Measurements from ENCODE around the gene SLC38A4. TPM values are rescaled to one million over a fixed set of nuclear protein-coding genes. Genes with fewer than 3 reads are reported as not detected.

Gene SLC38A4
- total RNA-seq: 10 to 100 TPM in 2 of 5 donors, not detected in 3; 15.6 to 16.7 TPM
- polyA plus RNA-seq: 1 to 10 TPM in 1 of 3 donors, under 1 TPM in 1, not detected in 1; 0.12 to 1.2 TPM
- long read RNA-seq, donor 1: 0 reads
- long read RNA-seq, donor 2, partial matches to known transcripts: 0 of 1 reads
- long read RNA-seq, donor 2, other reads (novel, unspliced or antisense): 0 of 1 reads
- long read RNA-seq, donor 3: 0 reads
- long read RNA-seq, donor 4: 0 reads
- long read RNA-seq, donor 5, partial matches to known transcripts: 0 of 1 reads
- long read RNA-seq, donor 5, other reads (novel, unspliced or antisense): 0 of 1 reads
- long read RNA-seq, donor 6, partial matches to known transcripts: 0 of 2 reads
- long read RNA-seq, donor 6, other reads (novel, unspliced or antisense): 0 of 2 reads
- long read RNA-seq, donor 7: 0 reads
- long read RNA-seq, donor 8: 0 reads
- long read RNA-seq, donor 9: 0 reads
- long read RNA-seq, donor 10, partial matches to known transcripts: 0 of 1 reads
- long read RNA-seq, donor 10, other reads (novel, unspliced or antisense): 0 of 1 reads

- intact Hi-C loops (cut with DNase I; ENCODE audit: low total_unique reads): no loop called here
- peaks cover 0 to 39% (median 12%) of the 10 kb centered on the region in 3 donors for H3K27me3 ChIP-seq
- H3K27ac ChIP-seq: no peak within 1 kb of the TSS
- H3K9me3 ChIP-seq: no peaks in the 10 kb centered on the region
- WGBS, 5 donors: 7 to 16% (median 9%) methylated on average over 29 of the region's 29 CpGs
- DNase-seq: peak in 1 of 2 donors; percentile 85
- peak within 1 kb of the TSS in 3 of 4 donors; percentile 2 to 22 (median 6) for H3K4me3 ChIP-seq
- peaks cover 6 to 14% (median 9%) of the 10 kb centered on the region in 4 donors for H3K4me1 ChIP-seq
- no peaks in the 10 kb centered on the region for H3K36me3 ChIP-seq
- TF ChIP-seq EP300 (IDR thresholded peaks at IDR 0.05) (no peak), CTCF (IDR thresholded peaks at IDR 0.05) (no peak), POLR2AphosphoS5 (IDR thresholded peaks at IDR 0.05) (no peak), POLR2A (IDR thresholded peaks at IDR 0.05) (no peak)
Observed at GRCh38 chr12:46825591-46826414, at the start of gene SLC38A4. Gene SLC38A4 (minus strand): TSS chr12:46825997. CDS start chr12:46793071, 32,926 bp downstream.

- no peak for DNase-seq
- H3K27me3 ChIP-seq: no peaks in the 10 kb centered on the region
- H3K36me3 ChIP-seq: no peaks in the 10 kb centered on the region
- 58 to 81% (median 68%) methylated on average over 1 of the region's 1 CpG for WGBS, 5 donors
- intact Hi-C loops (cut with DNase I; ENCODE audit: low total_unique reads): no loop called here
- no peak for TF ChIP-seq POLR2A (IDR thresholded peaks at IDR 0.05)
- no peak for TF ChIP-seq CTCF (IDR thresholded peaks at IDR 0.05)
- no peak for TF ChIP-seq POLR2AphosphoS5 (IDR thresholded peaks at IDR 0.05)
- TF ChIP-seq EP300 (IDR thresholded peaks at IDR 0.05): no peak
- H3K9me3 ChIP-seq: peaks cover 0 to 38% (median 28%) of the 10 kb centered on the region in 4 donors
- no peaks in the 10 kb centered on the region for H3K4me1 ChIP-seq
- H3K27ac ChIP-seq: no peak overlapping the region
- H3K4me3 ChIP-seq: no peak overlapping the region
Observed at GRCh38 chr12:46875095-46875494, 49.3 kb upstream of the SLC38A4 start.

GRCh38 chr12:46874642-46875041 lies 48.8 kb upstream of the SLC38A4 start:
- no peak for DNase-seq
- intact Hi-C loops (cut with DNase I; ENCODE audit: low total_unique reads): no loop called here
- Histone ChIP-seq H3K27me3 (no peaks in the 10 kb centered on the region), H3K9me3 (peaks cover 0 to 35% (median 28%) of the 10 kb centered on the region in 4 donors), H3K4me3 (no peak overlapping the region), H3K36me3 (no peaks in the 10 kb centered on the region), H3K27ac (no peak overlapping the region), H3K4me1 (no peaks in the 10 kb centered on the region)
- WGBS, 5 donors: 70 to 84% (median 76%) methylated on average over 3 of the region's 3 CpGs
- TF ChIP-seq EP300 (IDR thresholded peaks at IDR 0.05): no peak
- TF ChIP-seq CTCF (IDR thresholded peaks at IDR 0.05): no peak
- TF ChIP-seq POLR2AphosphoS5 (IDR thresholded peaks at IDR 0.05): no peak
- no peak for TF ChIP-seq POLR2A (IDR thresholded peaks at IDR 0.05)

GRCh38 chr12:46872135-46872534 lies 46.3 kb upstream of the SLC38A4 start:
- no peaks in the 10 kb centered on the region for H3K36me3 ChIP-seq
- peaks cover 0 to 30% (median 18%) of the 10 kb centered on the region in 4 donors for H3K9me3 ChIP-seq
- H3K27me3 ChIP-seq: no peaks in the 10 kb centered on the region
- no peak for DNase-seq
- H3K4me1 ChIP-seq: no peaks in the 10 kb centered on the region
- H3K27ac ChIP-seq: no peak overlapping the region
- no peak overlapping the region for H3K4me3 ChIP-seq
- intact Hi-C loops (cut with DNase I; ENCODE audit: low total_unique reads): no loop called here
- WGBS, 5 donors: 89 to 92% (median 90%) methylated on average over 4 of the region's 4 CpGs
- TF ChIP-seq POLR2AphosphoS5 (IDR thresholded peaks at IDR 0.05): no peak
- no peak for TF ChIP-seq CTCF (IDR thresholded peaks at IDR 0.05)
- TF ChIP-seq POLR2A (IDR thresholded peaks at IDR 0.05): no peak
- TF ChIP-seq EP300 (IDR thresholded peaks at IDR 0.05): no peak
